GM12878 (cell line): ENCODE measurements around the gene RASSF6.

Experiments
- GABPA ChIP-seq: IDR thresholded peaks from 2 replicates; pipeline ENCODE4 v1.6.1; 2014; ENCODE audit warnings: antibody characterized with exemption, low read depth, mild to moderate bottlenecking, inconsistent platforms
- HDAC2 ChIP-seq: fragments of 200-600 bp; sonication (generic); IDR thresholded peaks from 2 replicates; pipeline ENCODE4 v1.6.1; 2017
- NFIC ChIP-seq: IDR thresholded peaks from 2 replicates; pipeline ENCODE4 v1.6.1; 2012; ENCODE audit warnings: low read depth, mild to moderate bottlenecking, inconsistent platforms, low read length, moderate library complexity
- SIX5 ChIP-seq: IDR thresholded peaks from 2 replicates; pipeline ENCODE4 v1.6.1; 2011; ENCODE audit warnings: mild to moderate bottlenecking, low read depth, low read length, moderate library complexity; ENCODE audit not compliant: severe bottlenecking
- TF ChIP-seq, protein P1 (sequence below): IDR thresholded peaks from 2 replicates; pipeline ENCODE4 v1.6.1; 2011; ENCODE audit warnings: low read depth, low read length, improper control_type of control experiment, borderline replicate concordance
- TF ChIP-seq, protein P2 (sequence below), 3 experiments: IDR thresholded peaks in 2 of 3; conservative IDR thresholded peaks in 1 of 3; 2 replicates each; pipeline ENCODE4 v1.5.1; 2011; ENCODE audit warnings: low read depth in 3 of 3, low read length in 3 of 3, mild to moderate bottlenecking in 3 of 3, control low read depth in 2 of 3, moderate library complexity in 2 of 3, inconsistent platforms in 1 of 3, mixed read lengths in 1 of 3; ENCODE audit not compliant: control insufficient read depth in 2 of 3, insufficient read depth in 1 of 3; ENCODE audit errors: extremely low read depth in 1 of 3
- TF ChIP-seq, protein P3 (sequence below): IDR thresholded peaks from 2 replicates; pipeline ENCODE4 v1.6.1; 2012; ENCODE audit warnings: low read depth, low read length, improper control_type of control experiment

DNA sequence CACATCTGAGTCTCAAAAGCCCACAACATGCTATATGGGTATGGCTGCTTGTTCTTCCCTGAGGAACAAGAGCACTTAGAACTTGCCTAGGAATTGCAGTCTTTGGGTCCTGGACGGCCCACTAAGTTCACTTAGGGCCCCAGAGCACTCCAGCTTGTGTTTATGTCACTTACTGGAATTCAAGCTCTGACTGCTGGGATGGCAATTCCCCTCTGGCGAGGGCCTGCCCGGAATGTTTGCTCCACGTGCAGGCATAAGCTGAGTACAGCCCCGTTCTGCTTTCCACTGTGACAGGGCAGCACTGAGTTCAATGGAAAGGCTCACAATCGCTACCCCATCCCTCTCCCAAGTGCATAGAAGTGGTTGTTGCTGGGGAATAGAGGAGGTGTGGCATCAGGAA lies 25.9 kb upstream of the RASSF6 start:
- TF ChIP-seq SIX5 (no peak), HDAC2 (no peak), NFIC (no peak), GABPA (no peak)
- TF ChIP-seq, protein P1, sequence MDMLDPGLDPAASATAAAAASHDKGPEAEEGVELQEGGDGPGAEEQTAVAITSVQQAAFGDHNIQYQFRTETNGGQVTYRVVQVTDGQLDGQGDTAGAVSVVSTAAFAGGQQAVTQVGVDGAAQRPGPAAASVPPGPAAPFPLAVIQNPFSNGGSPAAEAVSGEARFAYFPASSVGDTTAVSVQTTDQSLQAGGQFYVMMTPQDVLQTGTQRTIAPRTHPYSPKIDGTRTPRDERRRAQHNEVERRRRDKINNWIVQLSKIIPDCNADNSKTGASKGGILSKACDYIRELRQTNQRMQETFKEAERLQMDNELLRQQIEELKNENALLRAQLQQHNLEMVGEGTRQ: no peak
- TF ChIP-seq, protein P2, sequence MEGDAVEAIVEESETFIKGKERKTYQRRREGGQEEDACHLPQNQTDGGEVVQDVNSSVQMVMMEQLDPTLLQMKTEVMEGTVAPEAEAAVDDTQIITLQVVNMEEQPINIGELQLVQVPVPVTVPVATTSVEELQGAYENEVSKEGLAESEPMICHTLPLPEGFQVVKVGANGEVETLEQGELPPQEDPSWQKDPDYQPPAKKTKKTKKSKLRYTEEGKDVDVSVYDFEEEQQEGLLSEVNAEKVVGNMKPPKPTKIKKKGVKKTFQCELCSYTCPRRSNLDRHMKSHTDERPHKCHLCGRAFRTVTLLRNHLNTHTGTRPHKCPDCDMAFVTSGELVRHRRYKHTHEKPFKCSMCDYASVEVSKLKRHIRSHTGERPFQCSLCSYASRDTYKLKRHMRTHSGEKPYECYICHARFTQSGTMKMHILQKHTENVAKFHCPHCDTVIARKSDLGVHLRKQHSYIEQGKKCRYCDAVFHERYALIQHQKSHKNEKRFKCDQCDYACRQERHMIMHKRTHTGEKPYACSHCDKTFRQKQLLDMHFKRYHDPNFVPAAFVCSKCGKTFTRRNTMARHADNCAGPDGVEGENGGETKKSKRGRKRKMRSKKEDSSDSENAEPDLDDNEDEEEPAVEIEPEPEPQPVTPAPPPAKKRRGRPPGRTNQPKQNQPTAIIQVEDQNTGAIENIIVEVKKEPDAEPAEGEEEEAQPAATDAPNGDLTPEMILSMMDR (IDR thresholded peaks at IDR 0.05 in 2 of 3, conservative IDR thresholded peaks at IDR 0.05 in 1 of 3; ENCODE audit: control insufficient read depth in 2 of 3, extremely low read depth in 1 of 3, insufficient read depth in 1 of 3, low read depth in 3 of 3, low read length in 3 of 3): no peak
- TF ChIP-seq, protein P3, sequence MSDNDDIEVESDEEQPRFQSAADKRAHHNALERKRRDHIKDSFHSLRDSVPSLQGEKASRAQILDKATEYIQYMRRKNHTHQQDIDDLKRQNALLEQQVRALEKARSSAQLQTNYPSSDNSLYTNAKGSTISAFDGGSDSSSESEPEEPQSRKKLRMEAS: no peak
